22Rv1 (cell line): Measurements from ENCODE around the gene RELL1.

Experiments
- H3K27ac ChIP-seq: fragments of 450-650 bp; 2 replicates; pipeline ENCODE4 v1.5.1; 2017
- CTCF ChIP-seq: fragments of 450-650 bp; IDR thresholded peaks from 2 replicates; pipeline ENCODE4 v1.5.1; 2017; ENCODE audit warnings: mild to moderate bottlenecking
- ZFX ChIP-seq: fragments of 450-650 bp; IDR thresholded peaks from 2 replicates; pipeline ENCODE4 v1.6.1; 2017; ENCODE audit warnings: antibody characterized with exemption, borderline replicate concordance

The RELL1 gene

GRCh38 chr4:37710491-37710890 is 24.3 kb upstream of the RELL1 start:
- no peak overlapping the region for H3K27ac ChIP-seq
- TF ChIP-seq CTCF (no peak), ZFX (no peak)

GRCh38 chr4:37706032-37706431 is 19.9 kb upstream of the RELL1 start:
- TF ChIP-seq CTCF = no peak
- TF ChIP-seq ZFX = no peak
- H3K27ac ChIP-seq = no peak overlapping the region

- H3K27ac ChIP-seq = no peak overlapping the region
- TF ChIP-seq CTCF (no peak), ZFX (no peak)
These were observed 19.4 kb upstream of the RELL1 start for GRCh38 chr4:37705571-37705970.

- TF ChIP-seq CTCF (no peak), ZFX (no peak)
- no peak overlapping the region for H3K27ac ChIP-seq
These were observed 13.8 kb upstream of the RELL1 start for GRCh38 chr4:37699868-37700481.

GRCh38 chr4:37697566-37697965 is 11.4 kb upstream of the RELL1 start:
- TF ChIP-seq ZFX (no peak), CTCF (no peak)
- H3K27ac ChIP-seq = no peak overlapping the region

- no peak overlapping the region for H3K27ac ChIP-seq
These were observed 7.4 kb upstream of the RELL1 start for GRCh38 chr4:37693450-37694190.

More at GRCh38 chr4:37693450-37694190, 7.4 kb upstream of the RELL1 start:
- TF ChIP-seq CTCF (no peak), ZFX (no peak)
